ENCODE results near the gene CAMTA1.

CAMTA1 gene

DNA sequence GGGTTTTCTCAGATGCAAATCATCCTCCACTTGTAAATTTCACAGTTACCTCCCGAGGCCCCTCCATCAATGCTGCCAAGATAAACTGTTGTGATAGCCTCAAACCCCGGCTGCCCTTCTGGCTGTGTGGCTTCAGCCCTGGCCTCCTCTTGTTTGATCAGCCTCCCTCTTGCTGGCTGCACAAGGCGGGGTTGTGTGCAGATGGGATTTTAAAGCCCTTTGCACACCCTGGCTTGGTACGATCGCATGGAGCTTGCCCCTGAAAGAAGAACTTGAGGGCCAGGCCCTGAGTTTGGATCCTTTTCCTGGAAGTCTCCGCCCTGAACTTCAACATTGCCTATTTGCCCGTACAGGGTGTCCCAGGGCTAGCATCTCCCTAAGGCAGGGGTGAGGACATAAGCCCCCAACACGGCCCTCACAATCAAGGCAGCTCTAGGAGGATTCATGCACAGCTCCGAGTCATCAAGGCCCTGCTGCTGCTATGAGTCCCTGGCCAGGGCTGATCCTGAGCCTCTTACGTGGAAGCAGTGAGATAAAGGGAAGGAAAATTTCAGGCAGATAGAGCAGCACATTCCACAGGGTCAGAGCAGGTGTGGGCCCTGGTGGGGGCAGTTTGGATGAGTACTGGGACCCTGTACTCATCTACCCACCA, 804.6 kb downstream of the CAMTA1 start:
- no peak overlapping the region for H3K4me3 ChIP-seq (ENCODE audit: low read depth, low read length)
- TF ChIP-seq CTCF (IDR thresholded peaks at IDR 0.05; ENCODE audit: low read depth, low read length, missing control alignments) = no peak

GRCh38 chr1:7590426-7590790, 805.2 kb downstream of the CAMTA1 start:
- no peak for DNase-seq (ENCODE audit: low read depth)
- no peak for TF ChIP-seq CTCF (IDR thresholded peaks at IDR 0.05; ENCODE audit: low read depth, low read length, missing control alignments)
- no peak overlapping the region for H3K4me3 ChIP-seq (ENCODE audit: low read depth, low read length)

More for the DNA sequence above, 804.6 kb downstream of the CAMTA1 start:
- DNase-seq (ENCODE audit: low read depth) = no peak

DNA sequence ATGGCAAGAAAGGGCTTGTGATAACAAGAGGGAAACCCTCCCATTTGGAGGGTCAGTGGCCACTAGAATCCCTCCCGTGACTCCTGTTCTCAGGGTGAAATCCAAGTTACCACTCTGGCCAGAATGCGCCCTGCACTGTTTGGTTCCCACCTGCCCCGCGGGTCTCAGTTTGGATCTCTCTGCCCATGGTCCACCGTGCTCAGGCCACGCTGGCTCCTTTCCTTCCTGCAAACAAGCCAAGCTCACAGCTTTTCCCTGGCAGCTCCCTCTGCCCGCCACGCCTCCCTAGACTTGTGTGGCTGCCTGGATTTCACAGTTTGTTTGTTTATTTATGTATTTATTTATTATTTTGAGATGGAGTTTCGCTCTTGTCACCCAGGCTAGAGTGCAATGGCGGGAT, 806.3 kb downstream of the CAMTA1 start:
- TF ChIP-seq CTCF (IDR thresholded peaks at IDR 0.05; ENCODE audit: low read depth, low read length, missing control alignments) = no peak
- no peak for DNase-seq (ENCODE audit: low read depth)

DNA sequence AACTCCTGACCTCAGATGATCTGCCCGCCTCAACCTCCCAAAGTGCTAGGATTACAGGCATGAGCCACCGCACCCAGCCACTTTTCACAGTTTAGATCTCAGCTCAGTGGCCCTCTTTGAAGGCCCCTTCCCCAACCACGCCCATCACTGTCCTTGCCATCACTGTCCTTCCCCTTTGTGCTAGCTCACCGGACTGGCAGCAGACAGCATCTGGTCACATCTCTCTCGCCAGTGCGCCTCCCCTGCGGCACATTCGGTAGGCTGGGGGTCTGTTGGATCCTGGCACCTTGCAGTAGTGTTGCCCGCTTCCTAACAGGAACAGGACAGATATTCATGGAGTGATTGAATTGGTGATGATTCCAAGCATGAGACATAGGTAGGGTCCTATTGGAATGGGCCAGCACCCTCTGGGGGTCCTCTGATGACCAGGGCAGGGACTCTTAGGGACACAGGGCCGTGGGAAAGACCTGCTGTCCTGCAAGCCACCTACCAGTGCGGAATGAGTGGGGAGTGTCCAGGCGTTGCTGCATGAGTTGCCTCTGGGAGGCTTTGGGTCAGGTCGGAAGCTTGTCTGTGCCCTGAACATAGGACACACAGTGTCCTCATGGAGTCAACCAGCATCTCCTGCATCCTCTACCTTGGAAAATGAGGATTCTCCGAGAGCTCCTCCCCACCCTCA, 807.0 kb downstream of the CAMTA1 start:
- DNase-seq (ENCODE audit: low read depth) = no peak
- no peak for TF ChIP-seq CTCF (IDR thresholded peaks at IDR 0.05; ENCODE audit: low read depth, low read length, missing control alignments)

More for the DNA sequence above, 806.3 kb downstream of the CAMTA1 start:
- no peak overlapping the region for H3K4me3 ChIP-seq (ENCODE audit: low read depth, low read length)

DNA sequence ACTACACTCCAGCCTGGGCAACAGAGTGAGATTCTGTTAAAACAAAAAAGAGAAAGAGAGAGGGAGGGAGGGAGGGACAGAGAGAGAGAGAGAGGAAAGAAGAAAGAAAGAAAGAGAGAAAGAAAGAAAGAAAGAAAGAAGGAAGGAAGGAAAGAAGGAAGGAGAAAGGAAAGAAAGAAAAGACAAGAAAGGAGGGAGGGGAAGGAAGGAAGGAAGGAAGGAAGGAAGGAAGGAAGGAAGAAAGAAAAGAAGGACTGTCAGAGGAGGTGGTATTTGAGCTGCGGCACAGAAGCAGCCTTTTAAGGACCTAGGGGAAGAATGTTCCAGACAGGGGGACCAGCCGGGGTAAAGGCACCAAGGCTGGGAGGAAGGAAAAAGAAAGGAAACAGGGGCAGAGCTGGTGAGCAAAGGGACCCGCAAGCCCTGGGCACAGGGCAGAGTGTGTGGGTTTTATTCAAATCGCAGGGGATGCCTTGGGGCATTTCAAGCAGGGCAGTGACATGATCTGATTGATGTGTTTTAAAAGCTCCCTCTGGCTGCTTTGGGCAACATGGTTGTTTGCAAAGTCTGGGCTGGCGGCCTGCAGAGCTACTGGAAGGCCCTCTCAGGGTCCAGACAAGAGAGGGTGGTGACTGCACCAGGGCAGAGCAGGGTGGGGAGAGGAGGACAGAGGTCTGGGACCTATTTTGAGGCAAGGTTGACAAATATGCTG, 808.9 kb downstream of the CAMTA1 start:
- H3K4me3 ChIP-seq (ENCODE audit: low read depth, low read length) = no peak overlapping the region
- TF ChIP-seq CTCF (IDR thresholded peaks at IDR 0.05; ENCODE audit: low read depth, low read length, missing control alignments) = no peak
- no peak for DNase-seq (ENCODE audit: low read depth)

More for the DNA sequence above, 807.0 kb downstream of the CAMTA1 start:
- H3K4me3 ChIP-seq (ENCODE audit: low read depth, low read length) = no peak overlapping the region

GRCh38 chr1:7594714-7595295, 809.6 kb downstream of the CAMTA1 start:
- DNase-seq (ENCODE audit: low read depth) = no peak
- no peak for TF ChIP-seq CTCF (IDR thresholded peaks at IDR 0.05; ENCODE audit: low read depth, low read length, missing control alignments)
- no peak overlapping the region for H3K4me3 ChIP-seq (ENCODE audit: low read depth, low read length)

Data from GM12864 (cell line).